Coronary artery (tissue), 2 donors: ENCODE results near the gene PSMG3.

Experiments
- DNase-seq: peaks from one replicate; pipeline ENCODE4 v3.0.0-alpha.2; 2017; ENCODE audit warnings: low spot score
- H3K27ac ChIP-seq, 2 donors: fragments of 200-600 bp; sonication (generic); one replicate each; pipeline ENCODE4 v1.5.1; 2016 to 2019
- H3K4me3 ChIP-seq: fragments of 200-600 bp; sonication (generic); 2 replicates; pipeline ENCODE4 v1.5.1; 2016; ENCODE audit warnings: mild to moderate bottlenecking, moderate library complexity
- CTCF ChIP-seq: fragments of 200-600 bp; sonication (generic); IDR thresholded peaks from one replicate; pipeline ENCODE4 v1.5.1; 2019; ENCODE audit warnings: antibody characterized with exemption

The PSMG3 gene

GRCh38 chr7:1531979-1532455 is 37.8 kb downstream of the PSMG3 start:
- peak overlapping the region; percentile 96 for H3K4me3 ChIP-seq

GRCh38 chr7:1531263-1531978 is 38.4 kb downstream of the PSMG3 start:
- peak; percentile 83 for DNase-seq
- TF ChIP-seq CTCF: no peak
- Histone ChIP-seq H3K27ac (peak overlapping the region; percentile 99 to 100), H3K4me3 (peak overlapping the region; percentile 96)

More at GRCh38 chr7:1531979-1532455, 37.8 kb downstream of the PSMG3 start:
- DNase-seq: peak; percentile 82
- no peak for TF ChIP-seq CTCF
- H3K27ac ChIP-seq: peak overlapping the region; percentile 99 to 100

GRCh38 chr7:1530946-1531262 is 38.9 kb downstream of the PSMG3 start:
- DNase-seq: no peak
- H3K27ac ChIP-seq: peak overlapping the region; percentile 99 to 100
- peak overlapping the region; percentile 96 for H3K4me3 ChIP-seq
- TF ChIP-seq CTCF: no peak

GRCh38 chr7:1529383-1530116 is 40.3 kb downstream of the PSMG3 start:
- TF ChIP-seq CTCF: no peak
- Histone ChIP-seq H3K27ac (peak overlapping the region in 1 of 2 donors; percentile 100), H3K4me3 (no peak overlapping the region)
- no peak for DNase-seq

GRCh38 chr7:1526271-1526754 is 43.5 kb downstream of the PSMG3 start:
- no peak for DNase-seq
- Histone ChIP-seq H3K4me3 (no peak overlapping the region), H3K27ac (no peak overlapping the region)
- TF ChIP-seq CTCF: no peak

GRCh38 chr7:1525409-1525808 is 44.4 kb downstream of the PSMG3 start:
- Histone ChIP-seq H3K27ac (no peak overlapping the region), H3K4me3 (no peak overlapping the region)
- TF ChIP-seq CTCF: no peak
- DNase-seq: no peak

- Histone ChIP-seq H3K4me3 (no peak overlapping the region), H3K27ac (no peak overlapping the region)
- no peak for DNase-seq
- no peak for TF ChIP-seq CTCF
Measured at GRCh38 chr7:1523844-1524243, 46.0 kb downstream of the PSMG3 start.
